LNCAP (cell line): Measurements from ENCODE around the gene CLEC16A.

ENCODE experiments used
- CTCF ChIP-seq: fragments of 450-650 bp; IDR thresholded peaks from 2 replicates; pipeline ENCODE4 v1.5.1; 2017; ENCODE audit warnings: mild to moderate bottlenecking

Gene CLEC16A

GRCh38 chr16:10969615-10970014, 25.3 kb downstream of the CLEC16A start:
- TF ChIP-seq CTCF: no peak

DNA sequence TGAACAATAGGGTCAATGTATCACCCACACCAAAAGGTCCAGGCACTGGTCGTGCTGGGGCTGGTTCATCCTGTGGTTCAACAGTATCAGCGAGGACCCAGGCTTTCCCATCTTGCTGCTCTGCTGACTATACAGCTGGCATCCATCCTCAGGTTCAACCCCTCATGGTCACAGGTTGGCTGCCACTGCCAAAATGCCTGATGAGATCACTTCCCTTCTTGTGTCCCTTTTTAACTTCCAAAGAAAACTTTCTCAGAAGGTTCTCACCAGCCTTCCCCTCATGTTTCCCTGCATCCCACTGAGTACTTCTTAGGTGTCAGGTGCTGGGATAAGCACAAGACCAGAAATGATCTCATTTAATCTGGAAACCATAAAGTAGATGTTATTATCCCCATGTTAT, 25.7 kb downstream of the CLEC16A start:
- TF ChIP-seq CTCF: no peak

DNA sequence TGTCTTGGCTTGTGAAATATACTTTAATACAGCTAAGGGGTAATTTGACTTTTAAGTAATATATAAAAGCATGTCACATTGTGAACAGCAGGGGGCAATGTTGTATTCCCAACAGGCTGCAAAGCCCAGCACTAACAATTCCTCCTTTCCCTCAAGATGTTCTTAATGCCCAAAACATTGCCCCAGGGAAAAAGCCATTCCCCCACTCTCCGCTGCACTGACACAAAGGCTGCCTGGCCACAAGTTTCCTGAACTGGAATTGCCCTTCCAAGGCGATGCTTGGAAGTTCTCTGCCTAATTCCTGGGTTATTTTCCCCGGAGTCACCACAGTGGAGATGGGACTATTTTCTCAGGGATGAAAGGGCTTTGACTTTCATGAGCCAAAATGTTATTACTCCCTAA, 27.2 kb downstream of the CLEC16A start:
- TF ChIP-seq CTCF: peak; percentile 73

DNA sequence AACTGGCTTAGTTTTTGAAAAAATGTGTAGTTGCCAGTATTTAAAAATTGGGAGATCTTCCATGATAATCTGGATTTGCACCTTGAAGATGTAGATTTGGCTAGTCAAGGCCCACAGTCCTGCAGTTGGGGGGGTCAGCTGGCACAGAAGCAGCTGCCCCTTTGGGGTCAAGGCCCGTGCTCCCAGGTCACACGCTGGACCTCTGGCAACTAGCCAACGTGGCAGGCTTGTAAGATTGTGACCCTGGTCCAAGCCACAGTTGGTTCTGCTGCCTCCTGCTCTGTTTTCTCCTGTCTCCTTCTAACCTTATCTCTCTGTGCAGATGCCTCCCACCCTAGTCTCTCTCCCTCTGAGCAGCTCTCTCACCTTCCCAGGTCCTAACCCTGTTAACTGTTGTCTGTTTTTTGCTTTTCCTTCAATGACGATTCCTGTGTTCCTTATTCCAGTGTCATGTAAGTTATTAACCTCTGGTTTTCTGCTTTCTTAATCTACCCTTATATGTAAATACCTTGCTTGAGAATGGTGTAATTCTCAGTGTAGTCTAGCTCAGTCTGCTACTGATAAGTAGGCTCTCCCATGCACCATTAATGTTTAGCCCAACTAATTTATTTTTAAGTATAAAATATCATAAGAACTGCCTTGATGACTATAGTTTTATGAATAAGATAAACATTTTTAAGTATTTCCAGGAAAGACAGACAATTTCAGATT, 27.9 kb downstream of the CLEC16A start:
- TF ChIP-seq CTCF: no peak

DNA sequence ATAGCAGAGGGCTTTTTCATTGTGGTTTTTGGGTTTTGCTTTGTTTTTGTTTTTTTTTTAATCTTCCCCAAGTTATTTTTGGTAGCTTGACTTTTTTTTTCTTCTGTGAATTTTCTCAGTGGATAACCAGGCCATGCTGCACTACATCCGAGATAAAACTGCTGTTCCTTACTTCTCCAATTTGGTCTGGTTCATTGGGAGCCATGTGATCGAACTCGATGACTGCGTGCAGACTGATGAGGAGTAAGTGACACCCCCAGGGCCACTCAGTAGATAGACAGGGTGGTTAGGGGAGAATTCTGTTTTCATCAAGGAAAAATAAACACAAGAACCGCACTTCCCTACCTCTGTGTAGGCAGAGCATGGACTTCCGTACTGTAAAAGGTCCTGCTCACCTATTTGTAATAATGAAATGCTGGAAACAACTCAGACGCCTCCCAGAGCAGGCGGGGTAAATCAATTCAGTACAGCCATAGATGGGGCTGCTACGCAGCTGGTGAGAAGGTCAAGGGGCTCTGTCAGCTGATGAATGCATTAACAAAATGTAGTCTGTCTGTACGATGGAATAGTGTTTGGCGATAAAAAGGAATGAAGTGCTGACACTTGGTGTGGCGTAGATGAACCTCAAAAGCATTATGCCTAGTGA, 28.6 kb downstream of the CLEC16A start:
- TF ChIP-seq CTCF: no peak

DNA sequence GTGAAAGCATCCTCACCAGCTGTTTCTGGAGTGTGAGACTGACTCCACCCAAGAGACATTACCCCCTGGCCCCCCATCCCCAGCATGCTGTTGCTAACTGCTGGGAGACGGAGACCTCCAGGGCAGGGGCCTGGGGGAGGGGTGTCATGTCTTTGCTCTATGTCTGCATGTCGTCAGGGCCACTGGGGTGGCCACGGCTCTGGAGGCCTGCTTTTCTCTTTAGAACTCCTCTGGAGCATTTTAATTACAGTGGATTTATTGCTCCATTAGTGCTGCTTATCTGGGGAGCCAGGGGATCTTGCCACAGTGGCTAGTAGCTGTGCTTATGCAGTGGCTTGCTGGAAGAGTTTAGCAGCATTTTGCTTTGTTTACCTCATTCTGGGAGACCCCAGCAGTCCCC, 32.3 kb downstream of the CLEC16A start:
- TF ChIP-seq CTCF: no peak

DNA sequence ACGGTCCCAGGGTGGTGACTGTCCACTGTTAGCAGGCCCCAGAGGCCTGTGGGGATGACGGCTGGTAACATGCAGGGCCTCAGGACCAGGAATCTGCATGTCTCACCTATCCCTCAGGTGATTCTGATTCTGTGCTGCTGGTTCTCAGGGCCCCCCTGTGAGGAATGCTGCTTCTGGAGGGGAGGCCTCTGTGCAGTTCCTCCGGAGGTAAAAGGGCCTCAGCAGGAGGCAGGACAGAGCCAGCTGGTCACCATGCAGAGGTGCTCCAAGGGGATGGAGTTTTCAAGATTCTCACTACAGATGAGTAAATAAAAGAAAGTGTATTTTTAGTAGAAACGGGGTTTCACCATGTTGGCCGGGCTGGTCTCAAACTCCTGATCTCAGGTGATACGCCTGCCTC, 33.8 kb downstream of the CLEC16A start:
- no peak for TF ChIP-seq CTCF
